ENCODE data around the gene RPS6KA5. TPM values are rescaled to one million over a fixed set of nuclear protein-coding genes. Genes with fewer than 3 reads are reported as not detected.

RPS6KA5 gene
- total and polyA plus RNA-seq, 9 of the 15 experiments (the other 6 are each of a cell fraction or from before 2014, with no cell fraction given) = 0.88 to 7.7 (median 4.7) TPM

DNA sequence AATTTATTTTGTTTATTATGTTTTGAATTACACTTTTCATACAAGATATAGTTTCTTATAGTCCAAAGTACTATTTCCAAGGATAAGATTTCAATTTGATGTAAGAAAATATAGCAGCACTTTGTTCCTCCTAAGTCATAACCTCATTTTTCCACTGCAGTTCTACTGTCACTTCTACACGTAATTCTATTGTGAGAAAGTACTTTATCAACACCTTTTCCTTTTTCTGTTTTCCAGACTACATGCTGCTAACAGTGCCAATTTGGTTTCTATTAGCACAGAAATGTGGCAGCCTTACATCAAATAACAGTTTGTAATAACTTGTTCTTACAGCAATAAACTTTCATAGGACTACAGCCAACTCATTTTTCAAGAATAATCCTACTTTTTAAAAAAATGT, 45.0 kb downstream of the RPS6KA5 start (continued):
- TF ChIP-seq WHSC1 (IDR thresholded peaks at IDR 0.05; ENCODE audit: low read length) = no peak
- TF ChIP-seq, protein P1, sequence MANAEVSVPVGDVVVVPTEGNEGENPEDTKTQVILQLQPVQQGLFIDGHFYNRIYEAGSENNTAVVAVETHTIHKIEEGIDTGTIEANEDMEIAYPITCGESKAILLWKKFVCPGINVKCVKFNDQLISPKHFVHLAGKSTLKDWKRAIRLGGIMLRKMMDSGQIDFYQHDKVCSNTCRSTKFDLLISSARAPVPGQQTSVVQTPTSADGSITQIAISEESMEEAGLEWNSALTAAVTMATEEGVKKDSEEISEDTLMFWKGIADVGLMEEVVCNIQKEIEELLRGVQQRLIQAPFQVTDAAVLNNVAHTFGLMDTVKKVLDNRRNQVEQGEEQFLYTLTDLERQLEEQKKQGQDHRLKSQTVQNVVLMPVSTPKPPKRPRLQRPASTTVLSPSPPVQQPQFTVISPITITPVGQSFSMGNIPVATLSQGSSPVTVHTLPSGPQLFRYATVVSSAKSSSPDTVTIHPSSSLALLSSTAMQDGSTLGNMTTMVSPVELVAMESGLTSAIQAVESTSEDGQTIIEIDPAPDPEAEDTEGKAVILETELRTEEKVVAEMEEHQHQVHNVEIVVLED (CRISPR knock-in tag; IDR thresholded peaks at IDR 0.05) = no peak
- TF ChIP-seq ADNP (tag; IDR thresholded peaks at IDR 0.05) = no peak
- TF ChIP-seq TSC22D4 (tag; IDR thresholded peaks at IDR 0.05) = no peak
- no peak for TF ChIP-seq CBX5 (IDR thresholded peaks at IDR 0.05; ENCODE audit: borderline replicate concordance, low read depth)

DNA sequence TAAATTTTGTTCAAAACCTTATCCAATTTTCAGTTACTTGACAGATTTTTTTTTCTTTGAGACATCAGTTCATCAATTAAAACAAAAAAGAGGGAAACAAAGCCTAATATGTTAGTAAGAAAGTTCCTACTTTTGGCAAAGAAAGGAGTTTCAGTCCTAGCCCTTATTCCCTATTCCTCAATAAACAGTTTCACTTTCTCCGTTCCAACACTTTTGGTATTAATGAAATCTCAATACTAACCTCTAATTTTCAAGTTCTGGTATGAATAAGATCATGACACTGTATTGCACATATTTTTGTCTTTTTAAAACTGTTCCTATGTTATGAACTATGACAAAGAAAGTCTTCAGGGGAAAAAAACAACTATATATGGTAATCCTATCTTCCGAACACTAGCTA, 48.4 kb downstream of the RPS6KA5 start:
- no TSS peak for BruUV-seq (replicated peaks)
- H2AFZ ChIP-seq (ENCODE audit: low read depth, low read length) = no peak overlapping the region
- no peak overlapping the region for H3K4me2 ChIP-seq (ENCODE audit: insufficient read depth, low read length)
- no peaks in the 10 kb centered on the region for H3K9me3 ChIP-seq (replicated peaks; ENCODE audit: control insufficient read depth, insufficient read depth, low read depth, low read length)
- no peaks in the 10 kb centered on the region for H3K79me2 ChIP-seq (ENCODE audit: control insufficient read depth, insufficient read depth, low read length)
- no peak for DNase-seq (ENCODE audit: extremely low read depth in 1 of 4, low spot score in 3 of 4)
- H3K4me1 ChIP-seq (replicated peaks in 1 of 2; ENCODE audit: control insufficient read depth in 2 of 2, insufficient read depth in 2 of 2, low read length in 2 of 2) = no peaks in the 10 kb centered on the region; a peak in 1 of 5 replicates
- no peak overlapping the region for H3K9ac ChIP-seq (ENCODE audit: insufficient read depth in 1 of 2, low read depth in 2 of 2, low read length in 2 of 2)
- no peaks in the 10 kb centered on the region for H3K27me3 ChIP-seq (ENCODE audit: control insufficient read depth in 2 of 2, insufficient read depth in 2 of 2, low read length in 2 of 2)
- no peak overlapping the region for H3K4me3 ChIP-seq
- in situ Hi-C loops (cut with MboI) = no loop called here
- no peaks in the 10 kb centered on the region for H3K36me3 ChIP-seq (ENCODE audit: control insufficient read depth, insufficient read depth, low read length)
- ATAC-seq = no peak
- CTCF ChIA-PET (ENCODE audit: low intra/inter-chr PET ratio) = no interaction called here
- no peaks in the 10 kb centered on the region for H4K20me1 ChIP-seq (replicated peaks; ENCODE audit: control insufficient read depth, insufficient read depth, low read length)
- no peak for FAIRE-seq
- no peak overlapping the region for H3K27ac ChIP-seq (ENCODE audit: extremely low read depth, low read depth, low read length)
- POLR2A ChIA-PET = interaction anchor here (0.7 kb wide), 2 partner anchors 20 to 113 kb away, joined by 3 read pairs; no protein-coding TSS in a partner anchor
- no peaks in the 10 kb centered on the region for H3K9me1 ChIP-seq (ENCODE audit: control insufficient read depth, insufficient read depth, low read length)
- intact Hi-C loops (cut with micrococcal nuclease) = no loop called here
- WGBS (ENCODE audit: insufficient coverage, low coverage, missing lambda C conversion rate) = 84% methylated on average over 2 of the region's 2 CpGs
- TF ChIP-seq KLF10 (CRISPR knock-in tag; IDR thresholded peaks at IDR 0.05) = no peak
- no peak for TF ChIP-seq RHOXF2B (CRISPR knock-in tag; conservative IDR thresholded peaks at IDR 0.05)
- TF ChIP-seq GTF2F1 (IDR thresholded peaks at IDR 0.05; ENCODE audit: low read depth, low read length) = no peak
- no peak for TF ChIP-seq CREBBP (IDR thresholded peaks at IDR 0.05; ENCODE audit: low read depth, low read length)
- no peak for TF ChIP-seq HDGF (IDR thresholded peaks at IDR 0.05)
- TF ChIP-seq FOS (IDR thresholded peaks at IDR 0.05; ENCODE audit: extremely low read depth, insufficient read length) = no peak
- TF ChIP-seq ZFP1 (CRISPR knock-in tag; IDR thresholded peaks at IDR 0.05) = no peak
- TF ChIP-seq FUS (optimal IDR thresholded peaks at IDR 0.05; ENCODE audit: low read depth, low read length) = no peak
- TF ChIP-seq TCF7L2 (IDR thresholded peaks at IDR 0.05; ENCODE audit: low read depth, low read length) = no peak
- TF ChIP-seq, protein P2, sequence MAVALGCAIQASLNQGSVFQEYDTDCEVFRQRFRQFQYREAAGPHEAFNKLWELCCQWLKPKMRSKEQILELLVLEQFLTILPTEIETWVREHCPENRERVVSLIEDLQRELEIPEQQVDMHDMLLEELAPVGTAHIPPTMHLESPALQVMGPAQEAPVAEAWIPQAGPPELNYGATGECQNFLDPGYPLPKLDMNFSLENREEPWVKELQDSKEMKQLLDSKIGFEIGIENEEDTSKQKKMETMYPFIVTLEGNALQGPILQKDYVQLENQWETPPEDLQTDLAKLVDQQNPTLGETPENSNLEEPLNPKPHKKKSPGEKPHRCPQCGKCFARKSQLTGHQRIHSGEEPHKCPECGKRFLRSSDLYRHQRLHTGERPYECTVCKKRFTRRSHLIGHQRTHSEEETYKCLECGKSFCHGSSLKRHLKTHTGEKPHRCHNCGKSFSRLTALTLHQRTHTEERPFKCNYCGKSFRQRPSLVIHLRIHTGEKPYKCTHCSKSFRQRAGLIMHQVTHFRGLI (CRISPR knock-in tag; IDR thresholded peaks at IDR 0.05) = no peak
- no peak for TF ChIP-seq HSF4 (CRISPR knock-in tag; IDR thresholded peaks at IDR 0.05; ENCODE audit: borderline replicate concordance)
- TF ChIP-seq PTTG1 (tag; IDR thresholded peaks at IDR 0.05; ENCODE audit: low read depth) = no peak
- TF ChIP-seq, protein P3, sequence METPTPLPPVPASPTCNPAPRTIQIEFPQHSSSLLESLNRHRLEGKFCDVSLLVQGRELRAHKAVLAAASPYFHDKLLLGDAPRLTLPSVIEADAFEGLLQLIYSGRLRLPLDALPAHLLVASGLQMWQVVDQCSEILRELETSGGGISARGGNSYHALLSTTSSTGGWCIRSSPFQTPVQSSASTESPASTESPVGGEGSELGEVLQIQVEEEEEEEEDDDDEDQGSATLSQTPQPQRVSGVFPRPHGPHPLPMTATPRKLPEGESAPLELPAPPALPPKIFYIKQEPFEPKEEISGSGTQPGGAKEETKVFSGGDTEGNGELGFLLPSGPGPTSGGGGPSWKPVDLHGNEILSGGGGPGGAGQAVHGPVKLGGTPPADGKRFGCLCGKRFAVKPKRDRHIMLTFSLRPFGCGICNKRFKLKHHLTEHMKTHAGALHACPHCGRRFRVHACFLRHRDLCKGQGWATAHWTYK (CRISPR knock-in tag; IDR thresholded peaks at IDR 0.05) = no peak
- TF ChIP-seq, protein P4, sequence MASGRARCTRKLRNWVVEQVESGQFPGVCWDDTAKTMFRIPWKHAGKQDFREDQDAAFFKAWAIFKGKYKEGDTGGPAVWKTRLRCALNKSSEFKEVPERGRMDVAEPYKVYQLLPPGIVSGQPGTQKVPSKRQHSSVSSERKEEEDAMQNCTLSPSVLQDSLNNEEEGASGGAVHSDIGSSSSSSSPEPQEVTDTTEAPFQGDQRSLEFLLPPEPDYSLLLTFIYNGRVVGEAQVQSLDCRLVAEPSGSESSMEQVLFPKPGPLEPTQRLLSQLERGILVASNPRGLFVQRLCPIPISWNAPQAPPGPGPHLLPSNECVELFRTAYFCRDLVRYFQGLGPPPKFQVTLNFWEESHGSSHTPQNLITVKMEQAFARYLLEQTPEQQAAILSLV (tag; IDR thresholded peaks at IDR 0.05) = no peak
- TF ChIP-seq ZNF695 (CRISPR knock-in tag; IDR thresholded peaks at IDR 0.05) = no peak
